Stimulated activated CD4-positive, alpha-beta T cell treated with anti-CD3 and anti-CD28 coated beads, TNF-alpha, amount 100 ng/mL, for 1 hour (primary cell): ENCODE data around the gene DOCK1.

Experiments
- DNase-seq, 3 donors: peaks; one replicate each; pipeline ENCODE4 v3.0.0-alpha.2; 2020; ENCODE audit warnings: low read depth in 3 of 3, low spot score in 1 of 3

DOCK1 gene

GRCh38 chr10:126949161-126949503 is 43.9 kb downstream of the DOCK1 start:
- DNase-seq: no peak

GRCh38 chr10:126950401-126951105 is 45.3 kb downstream of the DOCK1 start:
- DNase-seq: no peak

GRCh38 chr10:126953886-126954285 is 48.7 kb downstream of the DOCK1 start:
- no peak for DNase-seq

GRCh38 chr10:126955396-126955795 is 50.2 kb downstream of the DOCK1 start:
- DNase-seq: no peak

GRCh38 chr10:126955934-126956711 is 50.9 kb downstream of the DOCK1 start:
- DNase-seq: no peak

- no peak for DNase-seq
Measured at GRCh38 chr10:126956712-126957108, 51.5 kb downstream of the DOCK1 start.

- no peak for DNase-seq
Measured at GRCh38 chr10:126957111-126957510, 51.9 kb downstream of the DOCK1 start.

GRCh38 chr10:126959431-126959830 is 54.2 kb downstream of the DOCK1 start:
- DNase-seq: no peak

GRCh38 chr10:126959906-126960685 is 54.9 kb downstream of the DOCK1 start:
- DNase-seq: no peak

- no peak for DNase-seq
Measured at GRCh38 chr10:126963354-126963753, 58.1 kb downstream of the DOCK1 start.

- DNase-seq: no peak
Measured at GRCh38 chr10:126964190-126964589, 59.0 kb downstream of the DOCK1 start.

GRCh38 chr10:126966938-126967337 is 61.7 kb downstream of the DOCK1 start:
- no peak for DNase-seq

GRCh38 chr10:126969310-126969709 is 64.1 kb downstream of the DOCK1 start:
- no peak for DNase-seq

- DNase-seq: no peak
Measured at GRCh38 chr10:126972635-126973414, 67.6 kb downstream of the DOCK1 start.

- no peak for DNase-seq
Measured at GRCh38 chr10:126975221-126975620, 70.0 kb downstream of the DOCK1 start.

- DNase-seq: no peak
Measured at GRCh38 chr10:126977216-126977615, 72.0 kb downstream of the DOCK1 start.

- DNase-seq: no peak
Measured at GRCh38 chr10:126979311-126979710, 74.1 kb downstream of the DOCK1 start.

- DNase-seq: no peak
Measured at GRCh38 chr10:126993208-126993607, 88.0 kb downstream of the DOCK1 start.

GRCh38 chr10:126997801-126998590 is 92.8 kb downstream of the DOCK1 start:
- no peak for DNase-seq

- no peak for DNase-seq
Measured at GRCh38 chr10:127000598-127000997, 95.4 kb downstream of the DOCK1 start.
